Umbilical cord (tissue), 2 donors: ENCODE results near the gene RANBP9. TPM values are rescaled to one million over a fixed set of nuclear protein-coding genes. Genes with fewer than 3 reads are reported as not detected.

Experiments
- DNase-seq: peaks from one replicate; pipeline ENCODE4 v3.0.0-alpha.2; 2015; ENCODE audit warnings: low spot score
- total RNA-seq: library from RNA; depleted of rRNA; stranded (reverse); fragments of >200 nt; gene quantifications from one replicate; pipeline ENCODE4 v1.2.3, GENCODE V29; 2014; ENCODE audit warnings: low replicate concordance; ENCODE audit not compliant: insufficient read depth

The RANBP9 gene
- total RNA-seq, 1 donor from 2014 or later: 40.7 TPM

DNA sequence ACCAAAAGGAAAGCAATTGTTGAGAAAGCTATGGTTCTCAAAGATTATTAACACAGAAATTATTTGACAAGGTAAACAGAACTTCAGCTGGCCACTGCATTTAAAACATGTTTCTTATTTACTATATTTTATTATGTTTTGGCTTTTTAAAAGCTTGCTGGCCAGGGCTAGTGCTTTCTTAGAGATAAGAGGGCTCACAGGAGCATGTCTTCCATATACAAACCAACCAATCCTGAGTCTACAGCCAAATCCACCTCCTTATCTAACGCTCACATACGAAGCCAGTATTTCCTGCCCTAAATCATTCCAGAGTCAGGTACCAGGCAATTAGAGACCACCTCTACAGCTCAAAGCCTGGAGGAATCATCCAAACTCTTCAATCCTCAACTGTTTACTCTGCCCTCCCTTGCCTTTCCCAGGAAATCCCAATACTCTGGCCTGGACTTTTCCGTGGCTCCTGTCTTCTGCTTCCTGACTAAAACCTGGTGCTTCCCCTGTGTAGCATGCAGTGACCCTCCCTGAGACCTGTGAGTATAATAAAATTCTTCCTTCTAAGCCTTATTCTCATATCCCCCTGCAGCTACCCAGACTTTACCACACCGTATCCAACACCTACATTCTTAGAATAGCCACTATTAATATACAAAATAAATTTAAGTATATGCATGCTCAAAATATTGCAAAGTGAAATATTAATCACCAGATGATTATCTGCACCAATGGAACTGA is 33.2 kb downstream of the RANBP9 start:
- DNase-seq: no peak

DNA sequence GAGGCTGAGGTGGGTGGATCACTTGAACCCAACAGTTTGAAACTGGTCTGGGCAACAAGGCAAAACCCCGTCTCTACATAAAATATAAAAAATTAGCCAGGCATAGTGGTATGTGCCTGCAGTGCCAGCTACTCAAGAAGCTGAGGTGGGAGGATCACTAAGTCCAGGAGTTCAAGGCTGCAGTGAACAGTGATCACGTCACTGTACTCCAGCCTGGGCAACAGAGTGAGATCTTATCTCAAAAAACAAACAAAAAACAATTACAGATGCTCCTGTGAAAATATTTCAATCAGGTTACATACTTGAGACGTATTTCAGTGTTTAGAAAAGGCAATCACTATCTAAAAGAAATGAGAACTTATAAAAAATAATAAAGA is 33.8 kb downstream of the RANBP9 start:
- DNase-seq: no peak

DNA sequence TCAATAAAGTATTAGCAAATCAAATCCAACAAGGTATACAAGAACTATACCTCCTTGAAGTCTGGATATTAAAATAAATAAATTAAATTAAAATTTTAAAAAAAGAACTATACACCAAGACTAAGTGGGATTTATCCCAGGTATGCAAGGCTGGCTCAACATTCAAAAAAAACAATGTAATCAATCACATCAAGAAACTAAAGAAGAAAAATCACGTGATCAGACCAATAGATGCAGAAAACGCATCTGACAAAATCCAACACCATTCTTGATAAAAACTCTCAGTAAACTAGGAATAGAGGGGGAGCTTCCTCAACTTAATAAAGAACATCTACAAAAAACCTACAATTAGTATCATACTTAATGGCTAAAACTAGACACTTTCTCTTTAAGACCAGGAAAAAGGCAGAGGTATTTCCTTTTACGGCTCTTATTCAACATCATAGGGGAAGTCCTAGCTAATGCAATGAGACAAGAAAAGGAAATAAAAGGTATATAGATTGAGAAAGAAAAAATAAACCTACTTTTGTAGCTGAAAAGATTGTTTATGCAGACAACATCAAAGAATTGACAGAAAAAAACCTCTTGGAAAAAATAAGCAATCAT is 35.0 kb downstream of the RANBP9 start:
- DNase-seq: no peak

DNA sequence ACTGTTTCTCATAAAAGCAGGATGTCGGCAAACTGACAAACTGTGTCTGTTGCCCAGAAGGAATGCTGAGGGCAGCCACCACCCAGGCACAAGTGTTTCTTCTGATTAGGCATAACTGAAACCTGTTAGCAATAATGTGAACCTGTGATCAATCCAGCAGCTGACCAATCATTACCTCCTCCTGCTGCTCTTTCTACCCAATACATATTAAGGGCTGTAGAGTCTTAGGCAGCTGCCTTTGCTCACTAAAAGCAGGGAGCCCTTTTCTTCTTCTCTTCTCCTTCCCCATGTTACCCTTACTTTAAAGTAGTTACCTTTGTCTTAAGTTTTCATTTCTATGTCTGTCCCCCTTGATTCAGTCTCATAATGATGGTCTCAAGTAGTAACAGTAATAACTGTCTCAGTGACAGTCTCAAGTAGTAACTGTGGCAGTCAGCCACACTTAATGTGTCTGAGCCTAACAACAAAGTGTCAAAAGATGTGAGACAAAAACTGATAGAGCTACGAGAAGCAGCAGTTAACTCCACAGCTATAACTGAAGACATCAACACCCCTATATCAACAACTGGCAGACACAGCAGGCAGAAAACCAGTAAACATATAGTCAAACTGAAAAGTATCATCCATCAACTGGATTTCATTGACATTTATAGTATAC is 37.0 kb downstream of the RANBP9 start:
- no peak for DNase-seq

- DNase-seq: no peak
Measured at GRCh38 chr6:13673825-13674444, 37.7 kb downstream of the RANBP9 start.

DNA sequence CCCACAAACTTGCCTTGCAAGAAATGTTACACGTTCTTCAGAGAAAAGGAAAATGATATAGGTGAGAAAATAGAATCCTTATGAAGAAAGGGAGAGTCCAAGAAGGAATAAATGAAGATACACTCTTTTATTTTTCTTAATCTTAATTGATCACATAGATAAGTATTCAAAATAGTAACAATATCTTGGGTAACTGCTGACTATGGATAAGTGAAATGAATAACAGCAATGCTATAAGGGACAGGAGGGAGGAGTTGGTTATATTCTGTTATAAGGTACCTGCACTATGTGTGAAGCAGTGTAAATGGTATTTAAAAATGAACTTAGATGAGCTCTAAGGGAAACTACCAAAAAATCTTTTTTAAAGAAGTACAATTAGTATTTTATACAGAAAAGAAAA is 38.3 kb downstream of the RANBP9 start:
- DNase-seq: no peak

- no peak for DNase-seq
Measured at GRCh38 chr6:13672904-13673303, 38.7 kb downstream of the RANBP9 start.

DNA sequence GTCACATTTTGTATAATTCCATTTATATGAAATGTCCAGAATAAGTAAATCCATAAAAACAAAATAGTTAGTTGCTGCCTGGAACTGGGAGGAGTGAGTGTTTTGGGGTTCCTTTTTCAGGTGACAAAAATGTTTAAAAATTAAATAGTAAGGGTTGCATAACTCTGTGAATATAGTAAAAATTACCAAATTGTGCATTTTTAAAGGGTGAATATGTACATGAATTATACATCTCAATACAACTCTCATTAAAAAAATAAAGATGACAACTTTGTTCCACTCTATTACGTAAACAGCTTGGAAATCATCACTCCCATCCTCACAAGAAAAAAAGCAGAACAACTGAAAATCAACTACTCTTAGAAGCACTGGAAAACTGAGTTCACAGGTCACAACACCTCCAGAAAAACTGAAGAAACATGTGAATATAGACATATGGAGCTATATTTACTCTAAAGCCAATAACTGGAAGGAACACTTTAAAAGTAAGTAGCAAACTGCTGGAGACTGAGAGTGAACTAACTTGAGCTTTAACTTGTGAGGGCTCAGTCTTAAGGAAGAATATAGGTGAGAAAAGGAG is 40.0 kb downstream of the RANBP9 start:
- DNase-seq: no peak

GRCh38 chr6:13669476-13669875 is 42.2 kb downstream of the RANBP9 start:
- DNase-seq: no peak

- DNase-seq: no peak
Measured at GRCh38 chr6:13668291-13668928, 43.2 kb downstream of the RANBP9 start.

DNA sequence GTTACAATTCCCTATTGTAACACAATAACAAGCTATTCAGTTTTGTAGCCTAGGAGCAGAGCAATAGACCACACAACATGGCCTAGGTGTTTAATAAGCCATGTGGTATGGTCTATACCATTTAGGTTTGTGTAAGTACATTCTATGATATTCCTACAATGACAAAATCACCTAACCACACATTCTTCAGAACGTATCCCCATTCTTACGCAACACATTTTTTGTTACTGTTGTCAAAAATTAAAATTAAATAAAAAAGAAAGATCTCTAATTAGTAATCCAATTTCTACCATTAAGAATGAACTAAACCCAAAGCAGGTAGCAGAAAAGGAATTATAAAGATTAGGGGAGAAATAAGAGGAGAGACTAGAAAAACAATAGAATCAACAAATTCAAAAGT is 44.0 kb downstream of the RANBP9 start:
- DNase-seq: no peak

DNA sequence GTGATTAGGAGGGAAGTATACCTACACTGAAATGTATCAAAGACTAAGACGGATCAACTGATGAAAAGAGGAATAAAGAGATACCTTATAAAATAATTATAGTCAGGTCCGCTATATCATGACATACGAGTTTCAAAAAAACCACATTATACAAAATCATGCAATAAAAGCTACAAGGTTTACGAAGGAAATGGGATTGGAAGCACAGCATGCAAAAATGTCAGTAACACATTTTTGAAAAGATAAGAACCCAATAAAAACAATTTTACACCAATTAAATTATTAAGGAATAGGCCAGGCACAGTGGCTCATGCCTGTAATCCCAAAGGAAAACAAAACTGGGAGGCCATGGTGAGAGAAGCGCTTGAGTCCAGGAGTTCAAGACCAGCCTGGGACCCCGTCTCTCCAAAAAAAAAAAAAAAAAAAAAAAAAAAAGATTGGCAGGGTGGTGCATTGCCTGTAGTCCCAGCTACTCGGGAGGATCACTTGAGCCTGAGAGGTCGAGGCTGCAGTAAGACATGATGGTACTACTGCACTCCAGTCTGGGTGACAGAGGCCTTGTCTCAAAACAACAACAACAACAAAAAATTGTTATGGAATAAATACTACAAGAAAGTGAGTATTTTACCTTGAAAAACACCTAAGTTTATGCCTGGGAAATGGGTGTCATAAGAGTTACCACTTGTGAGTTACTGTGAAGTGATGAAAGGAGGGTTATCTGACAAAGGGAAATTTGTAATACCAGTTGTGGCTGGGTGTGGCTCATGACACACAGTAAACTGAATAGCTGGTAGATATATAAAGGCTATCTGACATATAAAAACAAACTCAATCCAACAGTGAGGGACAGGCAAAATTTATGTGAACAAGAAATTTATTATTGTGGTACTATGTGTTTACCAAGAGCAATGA is 45.2 kb downstream of the RANBP9 start:
- no peak for DNase-seq

DNA sequence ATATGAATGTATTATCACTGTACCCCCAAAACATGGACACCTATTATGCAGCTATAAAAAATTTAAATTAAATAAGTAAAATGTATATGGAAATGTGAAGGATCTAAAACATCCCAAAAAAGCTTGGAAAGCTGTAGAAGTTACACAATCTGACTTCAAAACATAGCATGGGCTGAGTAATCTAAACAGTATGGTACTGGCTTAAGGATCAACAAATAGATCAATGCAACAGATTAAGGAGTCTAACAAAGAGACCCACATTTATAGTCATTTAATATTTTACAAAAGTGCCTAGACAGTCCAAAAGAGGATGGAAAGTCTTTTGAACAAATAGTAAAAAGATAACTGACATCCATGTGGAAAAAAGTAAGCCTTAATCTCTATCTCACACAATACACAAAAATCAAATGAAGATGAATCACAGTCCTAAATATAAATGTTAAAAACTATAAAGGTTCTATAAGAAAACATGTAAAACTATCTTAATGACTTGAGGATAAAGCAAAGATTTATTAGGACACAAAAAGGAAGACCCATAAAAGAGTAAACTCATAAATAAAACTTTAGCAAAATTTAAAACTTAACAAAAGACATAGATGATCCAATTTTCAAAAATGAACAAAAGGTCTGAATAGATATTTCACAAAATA is 46.8 kb downstream of the RANBP9 start:
- DNase-seq: no peak

- no peak for DNase-seq
Measured at GRCh38 chr6:13663986-13664385, 47.6 kb downstream of the RANBP9 start.

DNA sequence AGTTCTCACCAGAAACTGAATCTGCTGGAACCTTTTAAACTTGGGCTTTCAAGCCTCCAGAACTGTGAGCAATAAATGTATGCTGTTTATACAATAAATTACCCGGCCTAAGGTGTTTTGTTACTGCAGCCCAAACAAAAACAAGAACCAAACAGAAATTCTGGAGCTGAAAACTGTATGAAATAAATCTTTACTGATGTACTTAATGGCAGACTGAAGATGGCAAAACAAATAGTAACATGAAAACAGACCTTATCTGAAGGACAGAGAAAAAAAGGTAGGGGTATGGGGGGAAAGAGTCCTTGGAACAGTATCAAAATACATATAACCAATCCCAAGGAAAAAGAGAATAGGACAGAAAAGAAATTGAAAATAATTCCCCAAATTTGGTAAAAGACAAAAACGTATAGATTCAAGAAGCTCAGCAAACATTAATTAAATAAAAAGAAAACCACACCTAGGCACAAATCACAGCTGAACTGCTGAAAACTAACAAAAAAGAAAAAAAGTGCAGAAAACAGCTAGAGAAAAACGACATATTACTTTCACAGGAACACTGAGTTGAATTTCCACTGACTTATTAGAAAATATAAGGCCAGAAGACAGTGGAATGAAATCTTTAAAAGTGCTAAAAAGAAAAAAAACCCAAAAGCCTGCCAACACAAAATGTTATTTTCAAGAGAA is 48.8 kb downstream of the RANBP9 start:
- no peak for DNase-seq

DNA sequence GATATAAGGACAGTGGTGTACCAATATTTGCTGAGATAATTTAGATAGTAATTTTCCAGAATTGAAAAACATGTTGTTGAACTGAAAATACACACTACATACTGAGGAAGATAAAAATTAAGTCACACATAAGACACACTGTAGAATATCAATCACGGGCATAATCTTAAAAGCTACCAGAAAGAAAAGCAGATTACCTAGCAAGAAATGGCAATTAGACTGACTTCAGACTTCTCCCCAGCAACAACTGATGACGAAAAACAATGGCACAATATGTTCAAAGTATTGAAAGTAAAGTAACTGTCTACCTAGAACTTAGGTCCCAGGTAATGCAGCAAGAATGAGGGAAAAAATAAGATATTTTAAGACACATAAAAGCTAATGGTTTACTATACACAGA is 50.0 kb downstream of the RANBP9 start:
- no peak for DNase-seq

GRCh38 chr6:13660893-13661292 is 50.7 kb downstream of the RANBP9 start:
- DNase-seq: no peak

DNA sequence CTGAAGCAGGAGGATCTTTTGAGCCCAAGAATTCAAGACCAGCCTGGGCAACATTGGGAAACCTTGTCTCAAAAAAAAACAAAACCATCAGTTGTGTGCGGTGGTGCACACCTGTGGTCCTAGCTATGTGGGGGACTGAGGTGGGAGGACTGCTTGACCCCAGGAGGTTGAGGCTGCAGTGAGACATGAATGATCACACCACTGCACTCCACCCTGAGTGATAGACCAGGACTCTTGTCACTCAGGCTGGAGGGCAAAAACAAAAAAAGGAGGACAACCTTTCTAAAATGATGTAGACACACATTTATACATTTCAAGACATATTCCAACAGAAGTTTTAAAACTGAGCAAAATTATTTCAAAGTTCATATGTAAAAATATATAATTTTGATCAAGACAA is 51.4 kb downstream of the RANBP9 start:
- no peak for DNase-seq

- DNase-seq: no peak
Measured at GRCh38 chr6:13655700-13656099, 55.9 kb downstream of the RANBP9 start.

DNA sequence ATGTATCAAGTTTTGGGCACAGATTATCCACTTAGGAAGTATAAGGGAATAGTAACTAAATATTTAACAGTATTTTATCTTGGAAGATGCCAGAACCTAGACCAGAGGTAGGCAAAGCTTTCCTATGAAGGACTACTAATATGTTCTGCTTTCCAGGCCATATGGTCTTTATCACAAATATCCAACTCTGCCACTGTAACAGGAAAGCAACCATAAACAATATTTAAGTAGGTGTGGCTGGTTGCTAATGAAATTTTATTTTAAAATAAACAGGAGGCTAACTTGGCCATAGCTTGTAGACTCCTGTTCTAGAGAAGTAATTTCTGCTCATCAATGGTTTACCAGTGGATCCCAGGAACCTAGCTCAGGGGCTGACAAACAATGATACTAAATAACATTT is 57.1 kb downstream of the RANBP9 start:
- no peak for DNase-seq
